C4-2B (cell line): ENCODE measurements around the gene FGF22.
"Not testable (repeated sequence)": the region's sequence is repeated elsewhere in the genome, so short reads cannot be mapped to it uniquely, and the experiment has no call there.

Experiments
- H3K27ac ChIP-seq: fragments of 450-650 bp; 2 replicates; pipeline ENCODE4 v1.5.1; 2017
- CTCF ChIP-seq: fragments of 450-650 bp; conservative IDR thresholded peaks from 2 replicates; pipeline ENCODE4 v1.5.1; 2017; ENCODE audit warnings: mild to moderate bottlenecking
- ZFX ChIP-seq: fragments of 450-650 bp; IDR thresholded peaks from 2 replicates; pipeline ENCODE4 v1.6.1; 2017

The FGF22 gene

GRCh38 chr19:662207-662961 is 22.7 kb downstream of the FGF22 start:
- TF ChIP-seq ZFX, result peak; percentile 91
- TF ChIP-seq CTCF, result no peak
- peak overlapping the region; percentile 100 for H3K27ac ChIP-seq

GRCh38 chr19:662962-663681 is 23.4 kb downstream of the FGF22 start, which contains the start of gene RNF126:
RNF126 (minus strand) TSS chr19:663214; CDS start chr19:663121, 93 bp downstream.
- peak within 1 kb of the TSS; percentile 100 for H3K27ac ChIP-seq
- TF ChIP-seq ZFX, result peak; percentile 73; the same call in 1 of the 2 replicates
- no peak for TF ChIP-seq CTCF

GRCh38 chr19:663682-664117 is 24.0 kb downstream of the FGF22 start:
- TF ChIP-seq CTCF (no peak), ZFX (no peak)
- peak overlapping the region; percentile 100 for H3K27ac ChIP-seq

- peak; percentile 97 for TF ChIP-seq CTCF
- TF ChIP-seq ZFX, result no peak
- H3K27ac ChIP-seq, result peak overlapping the region; percentile 24
These were observed 25.3 kb downstream of the FGF22 start for GRCh38 chr19:664913-665443.

- H3K27ac ChIP-seq, result not testable (repeated sequence)
These were observed 27.4 kb downstream of the FGF22 start for GRCh38 chr19:666985-667573.

- not testable (repeated sequence) for H3K27ac ChIP-seq
These were observed 29.2 kb downstream of the FGF22 start for GRCh38 chr19:668675-669434.

- no peak overlapping the region for H3K27ac ChIP-seq
- TF ChIP-seq CTCF, result no peak; the same call in 1 of the 2 replicates
- TF ChIP-seq ZFX, result no peak
These were observed 31.0 kb downstream of the FGF22 start for GRCh38 chr19:670609-671075.
